ENCODE measurements around the gene AQP12B.
"Not testable (repeated sequence)": the region's sequence is repeated elsewhere in the genome, so short reads cannot be mapped to it uniquely, and the experiment has no call there.

Gene AQP12B

DNA sequence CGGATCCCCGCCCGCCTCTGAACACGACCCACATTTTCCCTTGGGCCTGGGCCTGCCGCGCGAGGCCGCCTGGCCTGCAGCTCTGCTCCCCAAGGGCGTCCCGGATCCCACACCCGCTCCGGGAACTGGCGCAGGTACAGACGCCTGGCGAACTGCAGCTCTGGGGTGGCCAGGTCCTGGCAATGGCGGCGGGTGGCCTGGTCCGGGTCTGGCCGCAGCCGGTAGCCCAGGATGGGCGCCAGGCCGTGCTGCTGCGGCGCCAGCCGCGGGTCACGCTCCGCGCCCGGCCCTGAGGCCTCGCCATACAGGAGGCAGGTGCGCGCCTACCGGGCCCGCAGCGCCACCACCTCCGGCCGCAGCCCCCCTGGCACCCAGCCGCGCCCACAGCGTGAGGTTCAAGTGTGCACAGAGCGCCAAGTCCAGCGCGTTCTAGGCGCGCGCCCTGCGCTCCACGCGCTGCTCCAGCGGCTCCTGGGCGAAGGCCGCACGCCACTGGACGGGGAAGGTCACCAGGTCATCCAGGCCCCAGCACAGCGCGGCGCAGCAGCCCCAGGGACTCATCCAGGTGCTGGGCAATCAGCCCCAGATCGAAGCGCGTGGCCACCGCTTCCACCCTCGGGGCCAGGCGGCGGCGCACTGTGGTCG is 18.5 kb upstream of the AQP12B start:
- no peak for DNase-seq (ENCODE audit: low spot score)

DNA sequence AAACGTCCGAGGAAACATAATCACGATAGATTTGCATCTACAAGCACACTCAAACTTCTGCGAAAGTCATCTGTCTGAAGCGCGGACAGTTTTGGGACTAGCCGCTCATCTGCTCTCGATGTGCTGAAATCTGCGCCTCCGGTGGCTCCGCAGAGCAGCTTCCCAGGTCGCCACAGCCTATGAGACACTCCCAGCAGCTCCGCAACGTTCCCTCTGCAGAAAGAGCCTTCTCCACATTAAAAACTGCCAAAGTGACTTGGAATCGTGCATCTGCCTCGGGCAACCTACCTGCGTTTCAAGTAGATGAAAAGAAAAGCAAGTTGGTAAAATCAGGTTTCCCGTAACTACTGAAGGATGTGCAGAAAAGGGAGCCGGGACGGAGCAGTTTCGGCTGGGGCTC is 17.9 kb upstream of the AQP12B start:
- DNase-seq (ENCODE audit: low spot score), result not testable (repeated sequence)

DNA sequence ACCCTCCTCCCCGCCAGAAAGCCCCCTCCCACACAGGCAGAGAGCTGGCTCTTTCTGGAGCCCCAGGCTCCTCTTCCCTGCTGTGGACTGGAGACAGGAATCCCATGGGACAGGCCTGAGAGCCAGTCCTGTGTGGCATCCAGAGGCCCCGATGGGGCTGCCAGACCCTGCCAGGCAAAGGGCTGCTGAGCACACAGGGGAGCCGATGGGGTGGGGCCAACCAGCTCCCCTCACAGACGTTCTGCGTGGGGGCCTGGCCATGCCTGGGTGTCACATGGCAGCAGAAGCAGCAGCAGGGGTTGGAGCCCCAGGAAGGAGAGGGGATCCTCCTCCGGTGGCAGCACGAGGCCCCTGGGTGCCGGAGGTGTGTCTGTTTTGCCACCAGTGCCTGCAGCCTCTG is 17.1 kb upstream of the AQP12B start:
- not testable (repeated sequence) for DNase-seq (ENCODE audit: low spot score)

DNA sequence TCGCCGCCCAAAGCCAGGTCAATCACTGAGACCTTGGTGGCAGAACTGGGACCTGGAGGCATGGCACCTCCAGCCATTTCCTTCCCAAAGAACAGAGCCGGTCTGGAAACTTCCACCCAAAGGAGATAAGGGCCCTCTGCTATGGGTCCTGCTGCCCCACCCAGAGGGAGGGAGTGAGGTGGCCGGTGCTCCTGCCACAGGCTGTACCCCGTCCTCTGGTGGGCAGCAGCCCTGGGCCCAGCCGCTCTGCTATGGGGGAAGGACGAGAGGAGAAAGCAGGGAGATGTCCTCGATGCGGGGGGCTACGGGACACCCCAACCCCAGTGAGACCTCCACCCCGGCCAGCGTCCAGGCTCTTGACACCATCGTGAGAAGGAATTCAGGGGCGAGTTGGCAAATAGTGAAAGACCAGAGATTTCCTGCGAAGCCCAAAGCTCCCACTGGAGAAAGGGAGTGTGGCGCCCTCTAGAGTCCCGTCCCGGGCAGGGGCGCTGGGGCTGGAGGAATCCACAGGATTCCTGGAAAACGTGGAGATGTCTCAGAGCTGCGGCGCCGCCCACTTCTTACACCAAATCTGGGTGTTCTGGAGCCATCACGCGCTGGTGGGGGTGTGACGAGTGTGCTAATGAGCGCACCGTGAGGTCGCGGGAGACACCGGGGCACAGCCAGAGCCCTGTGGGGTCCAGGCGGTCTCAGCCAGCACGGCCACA is 16.3 kb upstream of the AQP12B start:
- DNase-seq (ENCODE audit: low spot score), result not testable (repeated sequence)

DNA sequence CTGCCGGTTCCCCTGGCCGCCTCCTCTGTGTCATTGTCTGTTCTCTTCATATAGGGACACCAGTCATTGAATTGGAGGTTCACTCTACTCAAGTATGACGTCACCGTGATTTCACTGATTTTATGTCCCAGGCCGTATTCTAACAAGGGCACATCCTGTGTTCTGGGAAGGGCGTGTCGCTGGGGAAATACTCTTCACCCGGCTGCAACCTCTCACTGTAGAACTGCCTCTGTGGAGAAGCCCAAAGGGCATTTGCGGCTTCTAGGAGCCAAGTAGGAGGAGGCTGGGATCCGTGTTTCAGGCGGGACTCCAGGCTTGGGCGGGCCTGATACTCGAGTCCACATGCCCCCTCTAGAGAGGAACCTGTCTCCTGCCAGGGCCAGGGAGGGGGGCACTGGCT is 13.8 kb upstream of the AQP12B start:
- not testable (repeated sequence) for DNase-seq (ENCODE audit: low spot score)

DNA sequence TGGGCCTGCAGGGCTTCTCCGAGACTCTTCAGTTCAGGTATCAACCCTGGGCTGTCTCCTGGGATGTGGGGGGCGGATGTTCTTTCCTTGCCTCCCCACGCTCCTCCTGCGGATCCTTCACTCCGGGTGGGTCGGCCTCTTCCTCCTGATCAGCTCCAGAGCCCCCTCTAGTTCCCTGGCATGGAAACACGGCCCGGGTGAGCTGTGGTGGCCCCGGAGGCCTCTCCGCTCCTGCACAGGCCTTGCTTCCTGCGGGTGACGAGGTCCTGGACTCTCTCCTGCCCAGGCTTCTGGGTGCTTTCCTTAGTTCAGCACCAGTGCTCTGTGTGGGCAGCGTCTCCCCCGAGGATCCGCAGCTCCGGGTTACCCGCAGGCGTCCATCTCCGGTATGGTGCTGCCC is 12.9 kb upstream of the AQP12B start:
- DNase-seq (ENCODE audit: low spot score), result not testable (repeated sequence)

DNA sequence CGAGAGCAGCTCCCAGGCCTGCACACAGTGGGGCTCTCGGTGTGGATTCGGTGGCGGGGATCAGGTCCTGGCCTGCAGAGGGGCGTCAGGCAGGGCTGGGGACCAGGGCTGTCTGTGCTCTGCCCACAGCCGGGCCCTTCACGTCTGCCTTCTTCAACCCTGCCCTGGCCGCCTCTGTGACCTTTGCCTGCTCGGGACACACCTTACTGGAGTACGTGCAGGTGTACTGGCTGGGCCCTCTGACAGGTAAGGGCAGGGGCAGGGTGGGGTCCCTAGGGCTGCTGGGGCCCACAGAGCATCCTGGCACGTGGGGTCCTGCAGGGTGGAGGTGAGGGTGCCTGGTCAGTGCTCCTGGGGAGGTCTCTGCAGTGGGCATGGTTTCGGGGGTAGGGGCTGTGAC is 11.6 kb upstream of the AQP12B start:
- DNase-seq (ENCODE audit: low spot score), result not testable (repeated sequence)

DNA sequence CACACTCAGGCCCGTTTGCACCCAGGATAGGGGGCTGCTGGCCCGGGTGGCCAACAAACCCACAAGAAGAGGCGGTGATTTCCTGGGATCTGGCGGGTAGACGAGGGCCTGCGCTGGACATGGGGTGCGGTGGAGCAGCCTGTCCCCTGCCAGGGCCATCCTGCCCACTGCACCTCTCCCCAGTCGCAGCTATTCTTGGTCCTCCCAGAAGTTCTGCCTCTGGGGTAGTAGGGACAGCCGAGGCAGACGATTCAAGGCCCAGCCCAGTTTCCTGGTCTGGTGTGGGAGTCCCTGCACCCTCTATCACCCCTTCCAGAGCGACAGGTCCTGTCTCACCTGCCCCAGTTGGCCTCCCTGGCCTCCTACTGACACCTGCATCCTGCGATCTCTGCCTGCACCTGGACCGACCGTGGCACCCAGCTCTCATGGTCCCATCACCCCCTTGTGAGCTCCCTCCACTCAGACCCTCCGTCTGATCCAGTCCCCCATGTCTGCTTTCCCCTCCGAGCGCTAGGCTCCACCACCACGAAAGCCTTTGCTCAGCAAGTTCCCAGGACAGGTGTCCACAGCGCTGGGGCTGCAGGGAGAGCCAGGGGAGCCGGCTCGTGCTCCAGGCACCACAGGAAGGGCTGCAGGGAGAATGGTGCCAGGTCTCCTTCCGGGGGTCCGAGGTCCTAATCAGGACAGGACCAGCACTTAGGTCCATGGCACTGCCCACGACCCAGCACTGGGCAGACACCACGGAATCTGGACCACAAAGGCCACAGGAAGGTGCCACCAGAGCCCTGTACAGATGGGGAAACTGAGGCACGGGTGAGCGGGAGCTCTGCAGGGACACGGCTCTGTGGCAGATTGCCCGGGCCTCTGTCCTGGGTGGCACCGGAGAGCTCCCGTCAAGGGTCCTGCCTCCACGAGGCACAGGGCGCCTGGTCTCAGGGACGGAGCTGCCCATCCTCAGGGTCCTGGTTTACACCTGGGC is 10.2 kb upstream of the AQP12B start:
- not testable (repeated sequence) for DNase-seq (ENCODE audit: low spot score)

DNA sequence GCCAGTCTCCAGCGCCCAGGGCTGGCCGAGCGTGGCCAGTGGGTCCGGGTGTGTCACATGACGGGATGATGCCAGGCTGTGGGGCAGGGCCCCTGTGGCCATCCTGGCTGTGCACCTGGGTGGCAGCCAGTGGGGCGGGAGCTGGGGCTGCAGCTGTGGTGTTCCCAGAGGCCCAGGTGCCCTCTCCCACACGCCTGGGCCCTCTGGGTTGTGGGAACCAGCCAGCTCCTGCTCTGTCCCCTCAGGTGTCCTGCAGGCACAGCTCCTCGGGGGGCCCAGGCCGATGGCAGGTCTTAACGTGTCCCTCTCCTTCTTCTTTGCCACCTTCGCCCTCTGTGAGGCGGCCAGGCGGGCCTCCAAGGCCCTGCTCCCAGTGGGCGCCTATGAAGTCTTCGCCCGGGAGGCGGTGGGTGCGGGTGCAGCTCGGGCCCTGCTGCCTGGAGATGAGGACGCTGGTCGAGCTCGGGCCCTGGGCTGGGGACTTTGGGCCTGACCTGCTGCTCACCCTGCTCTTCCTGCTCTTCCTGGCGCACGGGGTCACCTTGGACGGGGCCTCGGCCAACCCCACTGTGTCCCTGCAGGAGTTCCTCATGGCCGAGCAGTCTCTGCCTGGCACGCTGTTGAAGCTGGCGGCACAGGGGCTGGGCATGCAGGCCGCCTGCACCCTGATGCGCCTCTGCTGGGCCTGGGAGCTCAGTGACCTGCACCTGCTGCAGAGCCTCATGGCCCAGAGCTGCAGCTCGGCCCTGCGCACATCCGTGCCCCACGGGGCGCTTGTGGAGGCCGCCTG is 9.1 kb upstream of the AQP12B start, which contains the start of gene AQP12A:
AQP12A (plus strand) TSS at position 236 of the 790 bp plus-strand sequence; CDS start at position 284, 48 bp downstream.
- not testable (repeated sequence) for DNase-seq (ENCODE audit: low spot score)

DNA sequence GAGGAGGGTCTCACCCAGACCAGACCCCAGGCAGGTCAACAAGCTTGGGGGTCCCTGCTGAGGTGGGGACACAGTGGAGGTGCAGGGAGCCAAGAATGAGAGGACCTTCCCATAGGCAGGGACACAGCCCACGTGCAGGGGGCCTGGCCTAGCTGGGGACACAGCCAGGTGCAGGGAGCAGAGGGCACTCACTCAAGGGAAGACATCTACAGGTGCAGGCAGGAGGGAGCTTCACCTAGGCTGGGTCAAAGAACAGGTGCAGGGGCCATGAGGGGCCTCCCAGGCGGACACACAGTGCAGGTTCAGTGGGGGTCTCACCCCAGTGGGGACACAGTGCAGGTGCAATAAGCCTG is 8.4 kb upstream of the AQP12B start:
- DNase-seq (ENCODE audit: low spot score), result not testable (repeated sequence)

DNA sequence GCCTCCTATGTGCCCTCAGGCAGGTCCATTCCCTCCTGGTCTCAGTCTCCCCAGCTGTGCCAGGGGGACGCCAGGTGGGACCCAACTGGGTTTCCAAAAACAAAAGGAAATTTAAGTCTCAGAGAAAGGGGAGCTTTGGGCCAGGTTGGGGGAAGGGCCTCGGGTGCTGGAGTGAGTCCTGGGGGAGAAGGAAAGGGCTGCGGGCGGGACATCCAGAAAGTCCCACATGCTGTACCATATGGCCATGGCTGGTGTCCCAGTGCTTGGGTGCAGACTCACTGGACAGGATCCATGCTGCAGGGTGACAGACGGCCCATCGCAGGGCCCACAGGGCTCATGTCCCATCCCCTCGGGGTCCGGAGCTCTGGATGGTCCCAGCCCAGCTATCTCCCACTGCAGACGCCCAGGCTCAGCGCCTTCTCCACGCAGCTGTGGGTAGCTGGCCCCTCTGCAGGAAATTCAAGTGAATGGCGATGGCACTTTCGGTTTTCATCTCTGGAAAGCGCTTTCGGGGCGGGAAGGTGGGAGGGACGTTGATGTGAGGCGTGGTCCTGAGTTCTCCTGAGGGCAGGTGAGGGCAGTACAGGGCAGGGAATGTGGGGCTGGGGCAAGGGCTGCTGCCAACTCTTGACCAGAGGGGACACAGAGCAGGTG is 7.9 kb upstream of the AQP12B start:
- DNase-seq (ENCODE audit: low spot score), result peak; percentile 84

DNA sequence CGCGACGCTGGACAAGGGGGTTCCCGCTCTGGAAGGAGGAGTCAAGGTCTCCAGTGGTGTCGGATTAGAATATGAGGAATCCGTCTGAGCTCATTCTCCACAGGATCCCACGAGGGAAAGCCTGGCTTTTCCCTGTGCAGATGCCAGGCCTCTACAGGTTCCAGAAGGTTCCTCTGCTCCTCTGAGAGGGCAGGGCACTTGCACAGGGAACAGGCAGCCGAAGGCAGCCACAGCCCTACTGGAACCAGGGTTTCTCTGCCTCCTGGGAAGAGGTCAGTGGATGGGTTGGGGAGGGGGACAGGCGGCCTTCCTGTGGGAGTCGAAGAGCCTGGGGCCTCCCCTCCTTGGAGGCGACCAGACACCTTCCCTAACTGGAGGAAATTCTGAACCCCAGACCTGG is 7.3 kb upstream of the AQP12B start:
- DNase-seq (ENCODE audit: low spot score), result no peak

DNA sequence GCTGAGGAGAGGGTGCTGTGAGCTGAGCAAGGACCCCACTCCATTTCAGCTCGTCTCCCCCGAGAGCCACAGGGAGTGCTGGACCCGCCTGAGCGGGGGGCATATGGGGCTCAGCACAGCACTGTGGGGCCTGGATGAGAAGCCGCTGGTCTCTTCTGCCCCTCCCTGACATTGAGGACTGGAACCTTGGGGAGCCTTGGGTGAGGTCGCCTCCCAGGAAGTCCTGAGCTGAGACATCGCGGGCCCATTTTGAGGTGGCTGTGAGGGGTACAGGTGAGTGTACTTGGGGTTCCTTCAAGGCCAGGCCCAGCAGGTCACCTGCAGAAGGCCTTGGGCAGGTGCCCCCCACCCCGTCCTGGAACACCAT is 5.9 kb upstream of the AQP12B start:
- DNase-seq (ENCODE audit: low spot score), result no peak

DNA sequence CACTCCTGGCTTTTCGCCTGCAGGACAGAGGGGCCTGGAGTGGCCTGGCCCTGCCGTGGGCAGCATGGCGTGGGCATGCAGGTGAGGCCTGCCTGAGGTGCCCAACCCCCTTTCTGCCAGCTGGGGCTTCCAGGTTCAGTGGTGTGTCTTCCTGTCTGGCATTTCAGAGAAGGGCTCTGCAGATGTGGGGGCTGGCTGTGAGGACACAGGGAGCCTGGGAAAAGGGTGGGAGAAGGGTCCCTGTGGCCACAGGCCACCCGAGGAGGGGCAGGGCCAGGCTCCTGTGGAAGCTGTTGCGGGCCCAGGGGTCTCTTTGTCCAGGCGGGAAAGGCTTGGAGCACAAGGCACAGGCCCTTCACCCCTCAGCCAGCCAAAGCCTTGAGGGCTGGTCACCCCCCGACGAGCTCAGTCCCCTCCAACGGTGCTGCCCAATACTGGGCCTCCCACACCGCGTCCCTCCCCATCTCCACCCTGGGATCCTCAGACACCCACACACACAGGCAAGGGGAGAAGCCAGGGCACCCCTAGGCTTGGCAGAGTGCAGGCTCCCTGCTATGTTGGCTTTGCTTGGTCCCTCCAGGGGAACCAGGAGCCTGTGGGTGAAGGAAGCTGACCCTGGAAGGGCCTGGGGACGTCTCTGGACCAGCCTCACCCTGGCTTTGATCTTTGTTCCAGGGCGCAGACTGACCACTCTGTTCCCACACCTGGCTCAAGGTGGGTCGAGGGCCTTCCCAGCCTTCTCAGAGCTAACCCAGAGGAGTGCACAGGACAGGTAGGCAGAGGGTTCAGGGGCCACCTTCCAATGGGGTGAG is 5.3 kb upstream of the AQP12B start:
- DNase-seq (ENCODE audit: low spot score), result no peak

DNA sequence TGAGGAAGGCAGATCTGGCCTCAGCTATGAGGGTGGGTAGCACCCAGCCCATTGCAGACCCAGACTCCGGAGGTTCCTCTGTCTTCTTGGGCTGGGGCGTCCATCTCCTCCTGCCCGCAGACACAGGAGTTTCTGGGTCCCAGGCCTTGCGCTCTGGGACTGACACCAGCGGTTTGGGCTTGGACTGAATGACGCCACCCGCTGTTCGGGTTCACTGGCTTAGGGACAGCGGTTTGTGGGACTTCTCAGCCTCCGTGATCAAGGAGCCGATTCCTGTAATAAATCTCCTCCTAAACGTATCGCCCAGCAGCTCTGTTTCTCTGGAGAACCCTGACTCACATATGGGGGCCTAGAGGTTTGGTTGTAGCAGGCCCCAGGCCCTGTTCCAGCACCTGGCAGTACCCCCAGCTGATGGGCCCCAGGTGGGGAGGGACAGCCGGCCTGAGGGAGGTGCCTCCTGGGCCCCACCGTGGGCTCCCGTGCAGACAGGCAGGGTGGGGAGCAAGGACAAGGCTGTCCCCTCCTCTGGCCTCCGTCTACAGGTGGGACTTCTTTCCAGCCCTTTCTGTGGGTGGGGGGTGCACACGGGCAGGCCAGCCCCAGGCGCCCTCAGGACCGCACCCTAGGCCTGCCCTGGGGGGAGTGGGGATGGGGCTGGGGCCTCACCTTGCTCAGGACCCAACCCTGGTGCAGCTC is 4.5 kb upstream of the AQP12B start:
- DNase-seq (ENCODE audit: low spot score), result no peak

DNA sequence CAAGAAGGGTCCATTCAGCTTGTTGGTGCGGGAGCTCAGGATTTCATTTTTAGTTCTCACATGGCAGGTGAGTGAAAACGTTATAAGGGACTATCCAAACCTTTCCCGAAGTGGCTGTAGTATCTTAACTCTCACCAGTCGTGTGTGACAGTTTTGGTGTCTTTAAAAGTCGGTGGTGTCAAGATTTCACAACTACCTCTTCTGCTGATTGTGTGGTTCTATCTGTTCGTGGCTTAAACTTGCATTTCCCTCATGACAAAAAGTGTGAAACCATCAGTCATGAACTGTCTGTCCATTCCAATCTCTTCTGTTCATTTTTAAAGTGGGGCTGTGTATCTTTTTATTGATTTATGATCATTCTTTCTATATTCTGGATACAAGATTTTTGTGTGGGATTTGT is 3.8 kb upstream of the AQP12B start:
- no peak for DNase-seq (ENCODE audit: low spot score)

DNA sequence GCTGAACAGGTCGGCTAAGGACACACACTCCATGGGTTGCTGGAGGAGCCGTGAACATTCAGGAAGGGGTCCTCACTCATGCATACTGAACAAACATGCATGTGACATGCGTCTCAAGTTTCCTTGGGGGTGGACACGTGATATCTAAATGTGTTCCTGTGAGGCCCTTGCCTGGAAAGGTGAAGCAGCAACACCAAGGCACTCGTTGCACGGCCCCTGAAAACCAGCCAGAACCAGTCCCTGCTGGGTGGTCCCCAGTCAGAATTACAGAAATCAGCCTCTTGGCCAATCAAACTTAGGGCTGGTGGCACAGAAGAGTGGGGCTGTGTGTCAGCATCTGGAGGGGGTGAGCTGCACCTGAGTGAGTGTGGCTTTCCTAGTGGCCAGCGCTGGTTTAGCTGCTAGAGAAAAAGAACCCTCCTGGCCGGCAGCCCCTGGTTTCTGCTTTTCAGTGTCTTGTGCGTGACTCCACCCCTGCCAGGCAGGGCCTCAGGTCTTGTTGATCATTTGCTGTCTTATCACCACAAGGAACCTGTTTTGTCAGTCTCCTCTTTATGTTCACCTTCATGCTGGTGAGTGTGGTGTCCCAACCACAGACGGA is 3.2 kb upstream of the AQP12B start:
- DNase-seq (ENCODE audit: low spot score), result no peak

DNA sequence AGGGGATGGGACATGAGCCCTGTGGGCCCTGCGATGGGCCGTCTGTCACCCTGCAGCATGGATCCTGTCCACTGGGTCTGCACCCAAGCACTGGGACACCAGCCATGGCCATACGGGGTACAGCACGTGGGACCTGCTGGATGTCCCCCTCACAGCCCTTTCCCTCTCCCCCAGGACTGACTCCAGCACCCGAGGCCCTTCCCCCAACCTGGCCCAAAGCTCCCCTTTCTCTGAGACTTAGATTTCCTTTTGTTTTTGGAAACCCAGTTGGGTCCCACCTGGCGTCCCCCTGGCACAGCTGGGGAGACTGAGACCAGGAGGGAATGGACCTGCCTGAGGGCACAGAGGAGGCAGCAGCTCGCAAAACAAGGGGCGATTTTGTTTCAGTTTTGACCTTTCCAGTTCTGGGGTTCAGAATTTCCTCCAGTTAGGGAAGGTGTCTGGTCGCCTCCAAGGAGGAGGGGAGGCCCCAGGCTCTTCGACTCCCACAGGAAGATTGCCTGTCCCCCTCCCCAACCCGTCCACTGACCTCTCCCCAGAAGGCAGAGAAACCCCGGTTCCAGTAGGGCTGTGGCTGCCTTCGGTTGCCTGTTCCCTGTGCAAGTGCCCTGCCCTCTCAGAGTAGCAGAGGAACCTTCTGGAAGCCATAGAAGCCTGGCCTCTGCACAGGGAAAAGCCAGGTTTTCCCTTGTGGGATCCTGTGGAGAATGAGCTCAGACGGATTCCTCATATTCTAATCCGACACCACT is 1.5 kb upstream of the AQP12B start:
- DNase-seq (ENCODE audit: low spot score), result not testable (repeated sequence)

All from cerebellar cortex (tissue), 1 donor.